Kidney (tissue), 14 donors: ENCODE results near the gene PIAS4. TPM values are rescaled to one million over a fixed set of nuclear protein-coding genes. Genes with fewer than 3 reads are reported as not detected.
A peak's percentile ranks its signal among the peaks of the same experiment; 100 is the strongest.

Source experiments
- DNase-seq, 5 donors: peaks; one replicate each; pipeline ENCODE4 v3.0.0-alpha.2; 2013 to 2020
- FAIRE-seq: peaks from 2 replicates; lab custom pipeline; 2012; peaks lifted over from hg19 to GRCh38; lab: Jason Lieb, UNC
- H3K27ac ChIP-seq, 2 donors: one replicate each; pipeline ENCODE4 v1.7.0; 2013; ENCODE audit warnings: low read depth in 2 of 2, low read length in 2 of 2, inconsistent platforms in 1 of 2
- H3K27me3 ChIP-seq: one replicate; pipeline ENCODE4 v1.7.1; 2013; ENCODE audit warnings: low read length, inconsistent platforms; ENCODE audit not compliant: control insufficient read depth, insufficient read depth
- H3K36me3 ChIP-seq, 3 donors: one replicate each; pipeline versions ENCODE4 v1.7.0 to v1.7.1; 2013; ENCODE audit warnings: low read length in 3 of 3, control low read depth in 1 of 3, inconsistent platforms in 1 of 3; ENCODE audit not compliant: insufficient read depth in 3 of 3, control insufficient read depth in 2 of 3
- H3K4me1 ChIP-seq, 3 donors: one replicate each; pipeline versions ENCODE4 v1.7.0 to v1.7.1; 2013; ENCODE audit warnings: low read length in 3 of 3, inconsistent platforms in 1 of 3, low read depth in 1 of 3; ENCODE audit not compliant: control insufficient read depth in 2 of 3, insufficient read depth in 2 of 3
- H3K4me3 ChIP-seq, 3 donors: one replicate each; pipeline versions ENCODE4 v1.7.0 to v1.8.1; 2013; ENCODE audit warnings: low read length in 3 of 3, control low read depth in 1 of 3, inconsistent platforms in 1 of 3
- H3K9ac ChIP-seq, 3 donors: one replicate each; pipeline versions ENCODE4 v1.7.0 to v1.7.1; 2013; ENCODE audit warnings: low read length in 3 of 3, control low read depth in 1 of 3, inconsistent platforms in 1 of 3
- H3K9me3 ChIP-seq, 3 donors: one replicate each; pipeline versions ENCODE4 v1.7.0 to v1.7.1; 2013; ENCODE audit warnings: low read length in 3 of 3, control low read depth in 1 of 3, inconsistent platforms in 1 of 3; ENCODE audit not compliant: control insufficient read depth in 2 of 3, insufficient read depth in 1 of 3
- CTCF ChIP-seq: IDR thresholded peaks from 3 replicates; pipeline ENCODE4 v1.5.1; 2012; ENCODE audit warnings: mild to moderate bottlenecking, moderate library complexity, borderline replicate concordance; ENCODE audit not compliant: insufficient read depth; ENCODE audit errors: extremely low read depth
- intact Hi-C: fragments of 100-400 bp; cut with DNase I; formaldehyde crosslinking; loops from one replicate; pipeline ENCODE4 v1.11.1; 2022
- polyA plus RNA-seq: library from polyadenylated mRNA; stranded (reverse); fragments of 350-450 nt; fragmentation: Illumina TruSeq; extraction: RNeasy Lipid Tissue Mini Kit (QIAGEN cat#74804); gene quantifications from one replicate; pipeline ENCODE4 v1.2.3, GENCODE V29; 2014; ENCODE audit warnings: low read depth, low replicate concordance; ENCODE audit not compliant: insufficient read depth
- total RNA-seq: library from RNA; stranded (reverse); fragmentation: NEBNext Ultra II Directional; extraction: Animal tissue kit (Norgen Biotek cat#: 25700); gene quantifications from one replicate; pipeline ENCODE4 v1.2.1, GENCODE V29; 2021
- donor health status: control.
- donor health status: control.
- donor health status: control.
- donor health status: control.
- donor health status: control.
- donor health status: DM: yes; HTN: yes; CAD: no.
- donor health status: Normal renal cell carcinoma (clear cell type).

Gene PIAS4
- total and polyA plus RNA-seq, 2 donors from 2014 or later = 9.8 to 25.0 TPM

- H3K27ac ChIP-seq = no peak overlapping the region
- H3K4me1 ChIP-seq = peaks cover 0 to 4% (median 0%) of the 10 kb centered on the region in 3 donors
- H3K27me3 ChIP-seq = no peaks in the 10 kb centered on the region
- intact Hi-C loops = no loop called here
- no peak for TF ChIP-seq CTCF
- FAIRE-seq = no peak
- no peak overlapping the region for H3K9ac ChIP-seq
- no peaks in the 10 kb centered on the region for H3K9me3 ChIP-seq
- DNase-seq = no peak
- H3K36me3 ChIP-seq = peaks cover 0 to 10% (median 3%) of the 10 kb centered on the region in 3 donors
- H3K4me3 ChIP-seq = no peak overlapping the region
These were observed 38.8 kb downstream of the PIAS4 start for GRCh38 chr19:4046362-4046691.

GRCh38 chr19:4046946-4047683 is 39.6 kb downstream of the PIAS4 start:
- intact Hi-C loops = no loop called here
- DNase-seq = peak in 1 of 5 donors; percentile 35
- FAIRE-seq = no peak
- Histone ChIP-seq H3K4me3 (no peak overlapping the region), H3K4me1 (peaks cover 0 to 4% (median 0%) of the 10 kb centered on the region in 3 donors), H3K27me3 (no peaks in the 10 kb centered on the region), H3K36me3 (peaks cover 0 to 10% (median 3%) of the 10 kb centered on the region in 3 donors), H3K27ac (no peak overlapping the region), H3K9me3 (no peaks in the 10 kb centered on the region), H3K9ac (no peak overlapping the region)
- no peak for TF ChIP-seq CTCF

- Histone ChIP-seq H3K9me3 (peaks cover 0 to 2% (median 0%) of the 10 kb centered on the region in 3 donors), H3K9ac (no peak overlapping the region), H3K36me3 (peaks cover 7 to 24% (median 12%) of the 10 kb centered on the region in 3 donors), H3K27ac (no peak overlapping the region), H3K4me3 (no peak overlapping the region), H3K4me1 (peaks cover 0 to 13% (median 5%) of the 10 kb centered on the region in 3 donors), H3K27me3 (no peaks in the 10 kb centered on the region)
- DNase-seq (no peak), FAIRE-seq (no peak)
- intact Hi-C loops = no loop called here
- TF ChIP-seq CTCF = no peak
These were observed 41.9 kb downstream of the PIAS4 start for GRCh38 chr19:4049432-4049831.
